SU-DHL-6 (cell line): Measurements from ENCODE around the gene PRDM11.

Experiments used
- CTCF ChIP-seq: fragments of 200-600 bp; sonication (generic); IDR thresholded peaks from one replicate; pipeline ENCODE4 v1.5.1; 2017; ENCODE audit warnings: antibody characterized with exemption, mild to moderate bottlenecking, low read length, moderate library complexity; ENCODE audit not compliant: insufficient read depth, poor library complexity, severe bottlenecking
- EZH2phosphoT487 ChIP-seq: fragments of 200-600 bp; sonication (generic), shearing (Covaris generic); conservative IDR thresholded peaks from 2 replicates; pipeline ENCODE4 v1.6.1; 2018; ENCODE audit warnings: mild to moderate bottlenecking, antibody characterized with exemption, low read length, moderate library complexity, mixed read lengths

- no peak for TF ChIP-seq CTCF
- TF ChIP-seq EZH2phosphoT487, result no peak
Observed at GRCh38 chr11:45100339-45100738, 46.1 kb upstream of the PRDM11 start.
